Vagina (tissue), 2 donors: ENCODE results near the gene SH3GL3. TPM values are rescaled to one million over a fixed set of nuclear protein-coding genes. Genes with fewer than 3 reads are reported as not detected.

Experiments used
- DNase-seq, 2 donors: peaks; one replicate each; pipeline ENCODE4 v3.0.0-alpha.2; 2017; ENCODE audit errors: extremely low spot score in 2 of 2
- H3K27ac ChIP-seq: fragments of 200-600 bp; sonication (generic); one replicate; pipeline ENCODE4 v1.5.1; 2019
- H3K27me3 ChIP-seq: fragments of 200-600 bp; sonication (generic); one replicate; pipeline ENCODE4 v1.5.1; 2019
- H3K36me3 ChIP-seq, 2 donors: fragments of 200-600 bp; sonication (generic); one replicate each; pipeline ENCODE4 v1.5.1; 2017 to 2019
- H3K4me1 ChIP-seq: fragments of 200-600 bp; sonication (generic); one replicate; pipeline ENCODE4 v1.5.1; 2019
- H3K4me3 ChIP-seq, 2 donors: fragments of 200-600 bp; sonication (generic); 1 replicate in 1 of 2; 2 replicates in 1 of 2; pipeline ENCODE4 v1.5.1; 2016 to 2019
- H3K9me3 ChIP-seq: fragments of 200-600 bp; sonication (generic); one replicate; pipeline ENCODE4 v1.5.1; 2019
- CTCF ChIP-seq, 3 experiments: fragments of 450-650 bp in 2 of 3; fragments of 200-600 bp in 1 of 3; sonication (generic) in 1 of 3; IDR thresholded peaks; one replicate each; pipeline ENCODE4 v1.5.1; 2017 to 2019; ENCODE audit warnings: antibody characterized with exemption in 3 of 3, mild to moderate bottlenecking in 2 of 3, moderate library complexity in 2 of 3
- POLR2A ChIP-seq, 2 donors: fragments of 450-650 bp; IDR thresholded peaks; one replicate each; pipeline ENCODE4 v1.6.1; 2017; ENCODE audit warnings: antibody characterized with exemption in 2 of 2, mild to moderate bottlenecking in 2 of 2, moderate library complexity in 2 of 2
- POLR2AphosphoS5 ChIP-seq, 2 donors: sonication (generic); formaldehyde crosslinking; IDR thresholded peaks; one replicate each; pipeline ENCODE4 v1.9.0; 2017; ENCODE audit warnings: antibody characterized with exemption in 2 of 2, mild to moderate bottlenecking in 2 of 2, low read depth in 1 of 2; ENCODE audit not compliant: insufficient read depth in 1 of 2
- intact Hi-C: fragments of 100-400 bp; cut with DNase I; formaldehyde crosslinking; loops from one replicate; pipeline ENCODE4 v1.15.1; 2023
- total RNA-seq: library from RNA; depleted of rRNA; stranded (reverse); fragments of >200 nt; gene quantifications from one replicate; pipeline ENCODE4 v1.2.3, GENCODE V29; 2016

The SH3GL3 gene
- total RNA-seq, 1 donor from 2014 or later, result 3.9 TPM

- H3K9me3 ChIP-seq, result no peaks in the 10 kb centered on the region
- no peak overlapping the region for H3K27ac ChIP-seq
- H3K4me3 ChIP-seq, result no peak overlapping the region
- intact Hi-C loops, result no loop called here
- H3K4me1 ChIP-seq, result no peaks in the 10 kb centered on the region
- TF ChIP-seq CTCF (IDR thresholded peaks at IDR 0.05) (no peak), POLR2AphosphoS5 (IDR thresholded peaks at IDR 0.05; ENCODE audit: insufficient read depth in 1 of 2, low read depth in 1 of 2) (no peak), POLR2A (IDR thresholded peaks at IDR 0.05) (no peak)
- no peaks in the 10 kb centered on the region for H3K27me3 ChIP-seq
- no peaks in the 10 kb centered on the region for H3K36me3 ChIP-seq
- no peak for DNase-seq
Measured at GRCh38 chr15:83626171-83626802, 179.1 kb downstream of the SH3GL3 start.

GRCh38 chr15:83631534-83631933, 184.4 kb downstream of the SH3GL3 start:
- intact Hi-C loops, result no loop called here
- no peak overlapping the region for H3K27ac ChIP-seq
- TF ChIP-seq POLR2A (IDR thresholded peaks at IDR 0.05) (no peak), POLR2AphosphoS5 (IDR thresholded peaks at IDR 0.05; ENCODE audit: insufficient read depth in 1 of 2, low read depth in 1 of 2) (no peak), CTCF (IDR thresholded peaks at IDR 0.05) (no peak)
- no peak for DNase-seq
- H3K4me1 ChIP-seq, result no peaks in the 10 kb centered on the region
- no peaks in the 10 kb centered on the region for H3K9me3 ChIP-seq
- H3K36me3 ChIP-seq, result no peaks in the 10 kb centered on the region
- H3K27me3 ChIP-seq, result no peaks in the 10 kb centered on the region
- no peak overlapping the region for H3K4me3 ChIP-seq

- no peaks in the 10 kb centered on the region for H3K27me3 ChIP-seq
- intact Hi-C loops, result no loop called here
- H3K4me3 ChIP-seq, result no peak overlapping the region
- no peaks in the 10 kb centered on the region for H3K4me1 ChIP-seq
- H3K9me3 ChIP-seq, result peaks cover 3% of the 10 kb centered on the region
- H3K36me3 ChIP-seq, result no peaks in the 10 kb centered on the region
- H3K27ac ChIP-seq, result no peak overlapping the region
- TF ChIP-seq POLR2A (IDR thresholded peaks at IDR 0.05) (no peak), CTCF (IDR thresholded peaks at IDR 0.05) (no peak), POLR2AphosphoS5 (IDR thresholded peaks at IDR 0.05; ENCODE audit: insufficient read depth in 1 of 2, low read depth in 1 of 2) (no peak)
- DNase-seq, result no peak
Measured at GRCh38 chr15:83643201-83643600, 196.1 kb downstream of the SH3GL3 start.

- H3K27ac ChIP-seq, result no peak overlapping the region
- intact Hi-C loops, result no loop called here
- H3K4me1 ChIP-seq, result no peaks in the 10 kb centered on the region
- no peak for DNase-seq
- no peaks in the 10 kb centered on the region for H3K27me3 ChIP-seq
- TF ChIP-seq POLR2A (IDR thresholded peaks at IDR 0.05) (no peak), CTCF (IDR thresholded peaks at IDR 0.05) (no peak), POLR2AphosphoS5 (IDR thresholded peaks at IDR 0.05; ENCODE audit: insufficient read depth in 1 of 2, low read depth in 1 of 2) (no peak)
- no peak overlapping the region for H3K4me3 ChIP-seq
- H3K9me3 ChIP-seq, result peaks cover 3% of the 10 kb centered on the region
- no peaks in the 10 kb centered on the region for H3K36me3 ChIP-seq
Measured at GRCh38 chr15:83644439-83644838, 197.3 kb downstream of the SH3GL3 start.

DNA sequence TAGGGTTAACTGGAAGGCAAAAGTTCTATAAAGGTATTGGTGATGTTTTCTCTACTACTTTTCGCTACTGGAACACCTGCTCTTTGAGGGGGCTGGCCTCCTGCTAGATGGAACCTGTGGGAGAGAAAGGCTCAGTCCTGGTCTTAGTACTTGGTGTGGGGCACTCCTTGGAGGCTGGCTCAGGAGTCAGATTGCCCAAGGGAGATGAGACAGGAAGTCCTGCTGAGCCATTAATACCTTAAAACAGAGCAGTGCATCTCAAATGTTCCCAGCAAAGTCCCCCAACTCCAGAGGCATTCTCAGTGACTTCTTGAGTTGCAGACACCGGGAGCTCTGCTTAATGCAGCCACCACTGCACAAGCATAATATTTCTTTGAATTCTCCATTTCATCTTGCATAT, 203.7 kb downstream of the SH3GL3 start:
- Histone ChIP-seq H3K36me3 (no peaks in the 10 kb centered on the region), H3K27me3 (no peaks in the 10 kb centered on the region), H3K27ac (no peak overlapping the region), H3K9me3 (no peaks in the 10 kb centered on the region), H3K4me3 (no peak overlapping the region), H3K4me1 (peaks cover 15% of the 10 kb centered on the region)
- intact Hi-C loops, result no loop called here
- TF ChIP-seq POLR2A (IDR thresholded peaks at IDR 0.05), result no peak
- TF ChIP-seq POLR2AphosphoS5 (IDR thresholded peaks at IDR 0.05; ENCODE audit: insufficient read depth in 1 of 2, low read depth in 1 of 2), result no peak
- no peak for TF ChIP-seq CTCF (IDR thresholded peaks at IDR 0.05)
- no peak for DNase-seq
